ENCODE data around the gene EFNB2.

EFNB2 gene

GRCh38 chr13:106507560-106508274, 27.7 kb downstream of the EFNB2 start:
- no peaks in the 10 kb centered on the region for H3K4me1 Mint-ChIP-seq
- H3K27ac Mint-ChIP-seq = no peak overlapping the region
- no peaks in the 10 kb centered on the region for H3K36me3 Mint-ChIP-seq
- no peak overlapping the region for H3K4me3 Mint-ChIP-seq
- DNase-seq (ENCODE audit: low spot score in 2 of 2) (no peak), ATAC-seq (ENCODE audit: low read depth) (no peak)
- peaks cover 4% of the 10 kb centered on the region for H3K27me3 Mint-ChIP-seq
- no peaks in the 10 kb centered on the region for H3K9me3 Mint-ChIP-seq

GRCh38 chr13:106506286-106506685, 29.2 kb downstream of the EFNB2 start:
- Mint-ChIP-seq H3K4me1 (no peaks in the 10 kb centered on the region), H3K27ac (no peak overlapping the region), H3K4me3 (no peak overlapping the region), H3K36me3 (no peaks in the 10 kb centered on the region), H3K27me3 (peaks cover 6% of the 10 kb centered on the region), H3K9me3 (no peaks in the 10 kb centered on the region)
- ATAC-seq (ENCODE audit: low read depth) (no peak), DNase-seq (ENCODE audit: low spot score in 2 of 2) (no peak)

- ATAC-seq (ENCODE audit: low read depth) (no peak), DNase-seq (ENCODE audit: low spot score in 2 of 2) (no peak)
- no peak overlapping the region for H3K4me3 Mint-ChIP-seq
- H3K4me1 Mint-ChIP-seq = no peaks in the 10 kb centered on the region
- no peaks in the 10 kb centered on the region for H3K9me3 Mint-ChIP-seq
- H3K36me3 Mint-ChIP-seq = no peaks in the 10 kb centered on the region
- peaks cover 6% of the 10 kb centered on the region for H3K27me3 Mint-ChIP-seq
- no peak overlapping the region for H3K27ac Mint-ChIP-seq
Measured at GRCh38 chr13:106505732-106506131, 29.7 kb downstream of the EFNB2 start.

- Mint-ChIP-seq H3K27ac (no peak overlapping the region), H3K9me3 (no peaks in the 10 kb centered on the region), H3K4me3 (no peak overlapping the region), H3K27me3 (peaks cover 6% of the 10 kb centered on the region), H3K36me3 (no peaks in the 10 kb centered on the region), H3K4me1 (no peaks in the 10 kb centered on the region)
- DNase-seq (ENCODE audit: low spot score in 2 of 2) (no peak), ATAC-seq (ENCODE audit: low read depth) (no peak)
Measured at GRCh38 chr13:106505295-106505694, 30.2 kb downstream of the EFNB2 start.

- Mint-ChIP-seq H3K27me3 (peaks cover 10% of the 10 kb centered on the region), H3K4me3 (no peak overlapping the region), H3K36me3 (no peaks in the 10 kb centered on the region), H3K9me3 (no peaks in the 10 kb centered on the region), H3K27ac (no peak overlapping the region), H3K4me1 (peaks cover 2% of the 10 kb centered on the region)
- no peak for DNase-seq (ENCODE audit: low spot score in 2 of 2)
- no peak for ATAC-seq (ENCODE audit: low read depth)
Measured at GRCh38 chr13:106503730-106504453, 31.6 kb downstream of the EFNB2 start.

GRCh38 chr13:106503272-106503671, 32.2 kb downstream of the EFNB2 start:
- Mint-ChIP-seq H3K27ac (no peak overlapping the region), H3K4me3 (no peak overlapping the region), H3K9me3 (no peaks in the 10 kb centered on the region), H3K4me1 (peaks cover 2% of the 10 kb centered on the region), H3K36me3 (no peaks in the 10 kb centered on the region), H3K27me3 (peaks cover 10% of the 10 kb centered on the region)
- DNase-seq (ENCODE audit: low spot score in 2 of 2) (no peak), ATAC-seq (ENCODE audit: low read depth) (no peak)

- peaks cover 19% of the 10 kb centered on the region for H3K27me3 Mint-ChIP-seq
- no peak for DNase-seq (ENCODE audit: low spot score in 2 of 2)
- no peak for ATAC-seq (ENCODE audit: low read depth)
- H3K27ac Mint-ChIP-seq = no peak overlapping the region
- H3K36me3 Mint-ChIP-seq = no peaks in the 10 kb centered on the region
- no peak overlapping the region for H3K4me3 Mint-ChIP-seq
- no peaks in the 10 kb centered on the region for H3K9me3 Mint-ChIP-seq
- peaks cover 6% of the 10 kb centered on the region for H3K4me1 Mint-ChIP-seq
Measured at GRCh38 chr13:106500445-106500844, 35.0 kb downstream of the EFNB2 start.

- Mint-ChIP-seq H3K4me1 (peaks cover 6% of the 10 kb centered on the region), H3K9me3 (no peaks in the 10 kb centered on the region), H3K36me3 (no peaks in the 10 kb centered on the region), H3K27me3 (peaks cover 21% of the 10 kb centered on the region), H3K4me3 (no peak overlapping the region), H3K27ac (no peak overlapping the region)
- ATAC-seq (ENCODE audit: low read depth) (no peak), DNase-seq (ENCODE audit: low spot score in 2 of 2) (no peak)
Measured at GRCh38 chr13:106499896-106500295, 35.6 kb downstream of the EFNB2 start.

GRCh38 chr13:106499113-106499512, 36.3 kb downstream of the EFNB2 start:
- Mint-ChIP-seq H3K4me3 (no peak overlapping the region), H3K27me3 (peaks cover 21% of the 10 kb centered on the region), H3K4me1 (peaks cover 6% of the 10 kb centered on the region), H3K9me3 (no peaks in the 10 kb centered on the region), H3K27ac (no peak overlapping the region), H3K36me3 (no peaks in the 10 kb centered on the region)
- DNase-seq (ENCODE audit: low spot score in 2 of 2) (no peak), ATAC-seq (ENCODE audit: low read depth) (no peak)

GRCh38 chr13:106498571-106498970, 36.9 kb downstream of the EFNB2 start:
- H3K27me3 Mint-ChIP-seq = peaks cover 21% of the 10 kb centered on the region
- ATAC-seq (ENCODE audit: low read depth) (no peak), DNase-seq (ENCODE audit: low spot score in 2 of 2) (no peak)
- no peaks in the 10 kb centered on the region for H3K36me3 Mint-ChIP-seq
- no peak overlapping the region for H3K4me3 Mint-ChIP-seq
- no peak overlapping the region for H3K27ac Mint-ChIP-seq
- peaks cover 6% of the 10 kb centered on the region for H3K4me1 Mint-ChIP-seq
- no peaks in the 10 kb centered on the region for H3K9me3 Mint-ChIP-seq

GRCh38 chr13:106498158-106498557, 37.3 kb downstream of the EFNB2 start:
- no peak overlapping the region for H3K27ac Mint-ChIP-seq
- ATAC-seq (ENCODE audit: low read depth) = no peak
- no peak for DNase-seq (ENCODE audit: low spot score in 2 of 2)
- H3K36me3 Mint-ChIP-seq = no peaks in the 10 kb centered on the region
- H3K9me3 Mint-ChIP-seq = no peaks in the 10 kb centered on the region
- peaks cover 6% of the 10 kb centered on the region for H3K4me1 Mint-ChIP-seq
- H3K4me3 Mint-ChIP-seq = no peak overlapping the region
- H3K27me3 Mint-ChIP-seq = peaks cover 21% of the 10 kb centered on the region

- Mint-ChIP-seq H3K4me1 (peaks cover 6% of the 10 kb centered on the region), H3K9me3 (no peaks in the 10 kb centered on the region), H3K27ac (no peak overlapping the region), H3K36me3 (no peaks in the 10 kb centered on the region), H3K4me3 (no peak overlapping the region), H3K27me3 (peaks cover 21% of the 10 kb centered on the region)
- no peak for DNase-seq (ENCODE audit: low spot score in 2 of 2)
- ATAC-seq (ENCODE audit: low read depth) = no peak
Measured at GRCh38 chr13:106497079-106497478, 38.4 kb downstream of the EFNB2 start.

GRCh38 chr13:106496072-106496997, 39.1 kb downstream of the EFNB2 start:
- ATAC-seq (ENCODE audit: low read depth) (no peak), DNase-seq (ENCODE audit: low spot score in 2 of 2) (no peak)
- Mint-ChIP-seq H3K4me1 (peaks cover 8% of the 10 kb centered on the region), H3K27ac (no peak overlapping the region), H3K4me3 (no peak overlapping the region), H3K27me3 (peaks cover 24% of the 10 kb centered on the region), H3K36me3 (no peaks in the 10 kb centered on the region), H3K9me3 (no peaks in the 10 kb centered on the region)

- Mint-ChIP-seq H3K27me3 (peaks cover 25% of the 10 kb centered on the region), H3K4me3 (no peak overlapping the region), H3K27ac (no peak overlapping the region), H3K9me3 (no peaks in the 10 kb centered on the region), H3K4me1 (peaks cover 13% of the 10 kb centered on the region), H3K36me3 (no peaks in the 10 kb centered on the region)
- ATAC-seq (ENCODE audit: low read depth) (no peak), DNase-seq (ENCODE audit: low spot score in 2 of 2) (no peak)
Measured at GRCh38 chr13:106494936-106495335, 40.5 kb downstream of the EFNB2 start.
